Activated naive CD4-positive, alpha-beta T cell treated with anti-CD3 and anti-CD28 coated beads, Interleukin-2, amount 50 U/mL, for 72 hours (primary cell): ENCODE measurements around the gene CTSH. TPM values are rescaled to one million over a fixed set of nuclear protein-coding genes. Genes with fewer than 3 reads are reported as not detected.
"Not testable (repeated sequence)": the region's sequence is repeated elsewhere in the genome, so short reads cannot be mapped to it uniquely, and the experiment has no call there.

ENCODE experiments used
- ATAC-seq, 2 donors: fragments of 150-1000 bp; cut with Tn5 transposase; 2 replicates each; pipeline ENCODE4 v1.10.0; 2021; ENCODE audit warnings: mild to moderate bottlenecking in 2 of 2, moderate library complexity in 2 of 2
- DNase-seq, 2 donors: peaks; one replicate each; pipeline ENCODE4 v3.0.0; 2021 to 2022; ENCODE audit warnings: low spot score in 2 of 2
- H3K27ac Mint-ChIP-seq, 2 donors: one replicate each; pipeline ENCODE4 v1.8.0; 2022; ENCODE audit warnings: mild to moderate bottlenecking in 2 of 2, mixed read lengths in 2 of 2
- H3K36me3 Mint-ChIP-seq, 2 donors: one replicate each; pipeline ENCODE4 v1.8.0; 2022; ENCODE audit warnings: mixed read lengths in 2 of 2
- H3K9me3 Mint-ChIP-seq, 2 donors: one replicate each; pipeline ENCODE4 v1.8.0; 2022; ENCODE audit warnings: mixed read lengths in 2 of 2
- total RNA-seq, 2 donors: library from RNA; stranded (reverse); gene quantifications; one replicate each; pipeline ENCODE4 v1.2.3, GENCODE V29; 2022

The CTSH gene
- total RNA-seq, 2 donors from 2014 or later: 8.4 to 11.1 TPM

- Mint-ChIP-seq H3K27ac (peak overlapping the region in 1 of 2 donors; percentile 36), H3K9me3 (no peaks in the 10 kb centered on the region), H3K36me3 (peaks cover 0 to 5% of the 10 kb centered on the region in 2 donors)
- ATAC-seq: no peak
- no peak for DNase-seq
Observed at GRCh38 chr15:78916088-78916487, 28.8 kb downstream of the CTSH start.

- Mint-ChIP-seq H3K9me3 (no peaks in the 10 kb centered on the region), H3K36me3 (peaks cover 0 to 5% of the 10 kb centered on the region in 2 donors), H3K27ac (no peak overlapping the region)
- DNase-seq: no peak
- ATAC-seq: peak; percentile 17 to 20
Observed at GRCh38 chr15:78915341-78916087, 29.3 kb downstream of the CTSH start.

- H3K27ac Mint-ChIP-seq: peak overlapping the region in 1 of 2 donors; percentile 74
- H3K36me3 Mint-ChIP-seq: peaks cover 0 to 9% of the 10 kb centered on the region in 2 donors
- no peaks in the 10 kb centered on the region for H3K9me3 Mint-ChIP-seq
- peak in 1 of 2 donors; percentile 21 for ATAC-seq
- DNase-seq: no peak
Observed at GRCh38 chr15:78914027-78914764, 30.6 kb downstream of the CTSH start.

- DNase-seq (no peak), ATAC-seq (no peak)
- Mint-ChIP-seq H3K36me3 (peaks cover 0 to 9% of the 10 kb centered on the region in 2 donors), H3K27ac (peak overlapping the region in 1 of 2 donors; percentile 56), H3K9me3 (no peaks in the 10 kb centered on the region)
Observed at GRCh38 chr15:78913012-78913411, 31.8 kb downstream of the CTSH start.

- H3K36me3 Mint-ChIP-seq: peaks cover 0 to 9% of the 10 kb centered on the region in 2 donors
- H3K27ac Mint-ChIP-seq: peak overlapping the region in 1 of 2 donors; percentile 56
- DNase-seq (no peak), ATAC-seq (no peak)
- H3K9me3 Mint-ChIP-seq: no peaks in the 10 kb centered on the region
Observed at GRCh38 chr15:78912316-78912715, 32.5 kb downstream of the CTSH start.

GRCh38 chr15:78910271-78910670, 34.6 kb downstream of the CTSH start:
- ATAC-seq (no peak), DNase-seq (no peak)
- Mint-ChIP-seq H3K36me3 (peaks cover 0 to 9% of the 10 kb centered on the region in 2 donors), H3K27ac (peak overlapping the region in 1 of 2 donors; percentile 14), H3K9me3 (no peaks in the 10 kb centered on the region)

GRCh38 chr15:78909791-78910228, 35.0 kb downstream of the CTSH start:
- ATAC-seq: peak; percentile 36 to 45
- peaks cover 0 to 9% of the 10 kb centered on the region in 2 donors for H3K36me3 Mint-ChIP-seq
- H3K9me3 Mint-ChIP-seq: no peaks in the 10 kb centered on the region
- peak in 1 of 2 donors; percentile 30 for DNase-seq
- H3K27ac Mint-ChIP-seq: peak overlapping the region; percentile 14 to 22

- H3K27ac Mint-ChIP-seq: peak overlapping the region; percentile 1 to 14
- ATAC-seq (peak in 1 of 2 donors; percentile 11), DNase-seq (no peak)
- H3K9me3 Mint-ChIP-seq: no peaks in the 10 kb centered on the region
- H3K36me3 Mint-ChIP-seq: peaks cover 0 to 9% of the 10 kb centered on the region in 2 donors
Observed at GRCh38 chr15:78909160-78909695, 35.6 kb downstream of the CTSH start.

- Mint-ChIP-seq H3K9me3 (no peaks in the 10 kb centered on the region), H3K36me3 (peaks cover 0 to 7% of the 10 kb centered on the region in 2 donors), H3K27ac (peak overlapping the region in 1 of 2 donors; percentile 24)
- DNase-seq: no peak
- ATAC-seq: peak in 1 of 2 donors; percentile 6
Observed at GRCh38 chr15:78907577-78907976, 37.3 kb downstream of the CTSH start.

- H3K36me3 Mint-ChIP-seq: peaks cover 4 to 7% of the 10 kb centered on the region in 2 donors
- DNase-seq (no peak), ATAC-seq (peak in 1 of 2 donors; percentile 36)
- no peaks in the 10 kb centered on the region for H3K9me3 Mint-ChIP-seq
- no peak overlapping the region for H3K27ac Mint-ChIP-seq
Observed at GRCh38 chr15:78906316-78906620, 38.6 kb downstream of the CTSH start.

- Mint-ChIP-seq H3K27ac (peak overlapping the region in 1 of 2 donors; percentile 45), H3K9me3 (no peaks in the 10 kb centered on the region), H3K36me3 (peaks cover 0 to 7% of the 10 kb centered on the region in 2 donors)
- ATAC-seq (no peak), DNase-seq (no peak)
Observed at GRCh38 chr15:78904599-78905358, 40.1 kb downstream of the CTSH start.

- peak overlapping the region in 1 of 2 donors; percentile 32 for H3K27ac Mint-ChIP-seq
- H3K36me3 Mint-ChIP-seq: peaks cover 0 to 14% of the 10 kb centered on the region in 2 donors
- not testable (repeated sequence) for DNase-seq, ATAC-seq, H3K9me3 Mint-ChIP-seq
Observed at GRCh38 chr15:78902281-78903032, 42.4 kb downstream of the CTSH start.

GRCh38 chr15:78900819-78901533, 43.9 kb downstream of the CTSH start:
- not testable (repeated sequence) for H3K9me3 Mint-ChIP-seq, DNase-seq, ATAC-seq
- peaks cover 0 to 17% of the 10 kb centered on the region in 2 donors for H3K36me3 Mint-ChIP-seq
- H3K27ac Mint-ChIP-seq: peak overlapping the region in 1 of 2 donors; percentile 55

GRCh38 chr15:78898540-78898939, 46.3 kb downstream of the CTSH start:
- Mint-ChIP-seq H3K36me3 (peaks cover 6 to 34% of the 10 kb centered on the region in 2 donors), H3K27ac (peak overlapping the region; percentile 48 to 86), H3K9me3 (no peaks in the 10 kb centered on the region)
- DNase-seq (no peak), ATAC-seq (no peak)

GRCh38 chr15:78895471-78895870, 49.4 kb downstream of the CTSH start:
- ATAC-seq: no peak
- no peak for DNase-seq
- H3K9me3 Mint-ChIP-seq: no peaks in the 10 kb centered on the region
- no peak overlapping the region for H3K27ac Mint-ChIP-seq
- peaks cover 6 to 47% of the 10 kb centered on the region in 2 donors for H3K36me3 Mint-ChIP-seq
